ENCODE data around the gene EEF1AKMT4.

- TF ChIP-seq EZH2phosphoT487 (IDR thresholded peaks at IDR 0.05; ENCODE audit: borderline replicate concordance, low read depth, low read length), result no peak
- TF ChIP-seq CTCF (conservative IDR thresholded peaks at IDR 0.05; ENCODE audit: low read length), result no peak
Observed at GRCh38 chr3:184237211-184237610, 12.3 kb upstream of the EEF1AKMT4 start.
